ENCODE data around the gene B9D2.

Gene B9D2

DNA sequence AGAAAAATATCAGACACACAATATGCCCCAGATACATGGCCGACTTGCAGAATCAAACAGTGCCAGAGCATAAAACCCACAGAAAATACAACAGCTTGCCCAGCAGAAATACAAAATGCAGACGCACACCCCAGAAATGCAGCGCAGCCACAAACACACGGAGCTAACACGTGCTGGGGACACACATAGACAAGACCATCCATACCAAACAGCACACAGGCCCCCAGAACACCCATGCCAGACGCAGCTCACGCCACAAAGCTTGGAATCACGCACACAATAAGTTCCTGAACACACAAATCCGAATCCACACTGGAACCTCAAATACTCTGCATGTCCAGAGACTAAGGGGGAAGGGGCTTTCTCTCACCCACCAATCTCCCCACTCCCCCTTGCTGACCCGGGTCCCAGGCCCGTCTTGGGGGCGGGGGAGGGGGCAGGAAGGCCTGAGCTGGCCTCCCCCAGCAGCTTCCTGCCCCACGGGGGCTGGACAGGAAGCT lies 36.8 kb downstream of the B9D2 start:
- DNase-seq (ENCODE audit: low read depth in 1 of 2, low spot score in 1 of 2), result no peak
- no peak for TF ChIP-seq JUND (IDR thresholded peaks at IDR 0.05; ENCODE audit: low read depth)
- in situ Hi-C loops (cut with HindIII; ENCODE audit: low pct_unique_long_range_greater_than_20kb, low sequenced_read_pairs), result no loop called here

DNA sequence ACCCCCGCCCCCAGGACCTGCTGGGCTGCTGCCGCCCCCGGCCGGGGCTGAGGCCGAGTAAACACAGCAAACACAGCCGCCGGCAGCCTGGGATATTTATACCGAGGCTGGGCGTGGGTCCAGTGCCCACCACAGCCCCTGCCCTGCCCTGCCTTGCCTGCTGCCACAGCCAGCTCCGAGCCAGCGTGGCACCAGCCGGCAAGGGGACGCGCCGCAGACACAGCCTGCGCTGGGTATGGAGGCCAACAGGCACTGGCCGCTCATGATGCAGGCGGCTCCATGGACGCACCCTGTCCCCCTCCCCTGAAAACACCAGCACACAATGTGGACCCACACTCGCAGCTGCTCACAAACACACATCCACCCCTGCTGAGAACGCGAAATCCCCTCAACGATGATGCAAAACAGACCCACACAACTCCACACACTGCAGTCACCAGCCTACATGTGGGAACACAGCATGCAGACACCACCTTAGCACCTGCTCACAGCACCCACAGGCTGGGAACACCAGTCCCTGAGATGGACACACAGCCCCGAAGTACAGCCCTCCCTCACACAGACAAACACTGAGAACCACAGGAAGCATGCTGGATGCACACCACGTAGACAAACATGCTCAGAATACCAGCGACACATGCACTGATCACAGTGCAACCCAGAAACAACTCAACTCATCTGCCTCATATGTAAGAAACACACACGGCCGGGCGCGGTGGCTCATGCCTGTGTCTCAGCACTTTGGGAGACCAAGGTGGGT lies 37.8 kb downstream of the B9D2 start:
- DNase-seq (ENCODE audit: low read depth in 1 of 2, low spot score in 1 of 2), result peak in 1 of 2 experiments; percentile 39
- no peak for TF ChIP-seq JUND (IDR thresholded peaks at IDR 0.05; ENCODE audit: low read depth)
- in situ Hi-C loops (cut with HindIII; ENCODE audit: low pct_unique_long_range_greater_than_20kb, low sequenced_read_pairs), result no loop called here

DNA sequence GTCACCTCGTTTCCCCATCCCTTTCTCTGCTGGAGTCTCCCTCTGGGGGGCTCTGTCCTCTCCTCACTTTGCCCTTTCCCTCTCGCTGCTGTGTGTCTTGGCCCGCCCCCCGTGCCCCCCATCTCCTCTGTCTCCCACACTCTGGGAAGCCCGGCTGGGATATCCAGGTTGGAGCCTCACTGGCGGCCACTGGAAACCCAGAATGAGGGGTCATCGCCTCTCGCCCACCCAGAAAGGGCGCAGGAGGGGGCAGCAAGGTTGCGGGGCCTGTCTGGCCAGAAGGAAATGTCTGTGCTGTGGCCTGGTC lies 38.4 kb downstream of the B9D2 start:
- no peak for DNase-seq (ENCODE audit: low read depth in 1 of 2, low spot score in 1 of 2)
- in situ Hi-C loops (cut with HindIII; ENCODE audit: low pct_unique_long_range_greater_than_20kb, low sequenced_read_pairs), result no loop called here

DNA sequence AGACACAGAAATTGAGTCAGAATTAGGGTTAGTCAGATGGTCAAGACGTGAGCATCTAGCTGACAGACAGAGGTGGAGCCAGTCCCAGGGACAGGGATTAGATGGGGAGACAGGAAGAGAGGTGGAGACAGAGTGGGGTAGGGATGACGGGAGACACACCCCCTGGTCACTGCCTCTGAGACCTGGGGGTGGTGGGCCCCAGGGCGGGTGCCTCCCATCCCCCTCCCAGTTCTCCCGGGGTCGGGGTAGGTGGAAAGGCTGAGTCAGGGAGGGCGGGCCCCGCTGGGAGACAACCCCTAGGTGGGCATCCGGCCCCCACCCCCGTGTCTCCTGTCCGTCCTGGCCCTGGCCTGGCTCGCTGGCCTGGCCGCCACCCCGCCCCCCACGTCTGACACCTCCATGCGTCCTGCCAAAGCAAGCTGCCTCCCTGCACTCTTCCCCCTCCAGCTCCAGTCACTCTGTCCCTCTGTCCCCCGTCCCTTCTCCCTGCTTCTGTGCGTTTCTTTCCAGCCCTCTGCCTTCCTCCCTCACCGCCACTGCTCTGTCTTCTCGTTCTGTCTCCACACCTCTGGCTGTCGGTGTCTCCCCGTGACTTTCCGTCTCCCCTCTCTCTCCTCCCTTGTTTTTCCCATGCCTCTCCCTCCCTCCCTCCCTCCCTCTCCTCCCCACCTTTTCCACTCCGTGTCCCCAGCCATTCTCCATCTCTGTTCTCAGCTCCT lies 38.9 kb downstream of the B9D2 start:
- in situ Hi-C loops (cut with HindIII; ENCODE audit: low pct_unique_long_range_greater_than_20kb, low sequenced_read_pairs), result no loop called here
- peak in 1 of 2 experiments; percentile 43 for DNase-seq (ENCODE audit: low read depth in 1 of 2, low spot score in 1 of 2)
- TF ChIP-seq JUND (IDR thresholded peaks at IDR 0.05; ENCODE audit: low read depth), result no peak

More for the DNA sequence above, 38.4 kb downstream of the B9D2 start:
- TF ChIP-seq JUND (IDR thresholded peaks at IDR 0.05; ENCODE audit: low read depth), result no peak

DNA sequence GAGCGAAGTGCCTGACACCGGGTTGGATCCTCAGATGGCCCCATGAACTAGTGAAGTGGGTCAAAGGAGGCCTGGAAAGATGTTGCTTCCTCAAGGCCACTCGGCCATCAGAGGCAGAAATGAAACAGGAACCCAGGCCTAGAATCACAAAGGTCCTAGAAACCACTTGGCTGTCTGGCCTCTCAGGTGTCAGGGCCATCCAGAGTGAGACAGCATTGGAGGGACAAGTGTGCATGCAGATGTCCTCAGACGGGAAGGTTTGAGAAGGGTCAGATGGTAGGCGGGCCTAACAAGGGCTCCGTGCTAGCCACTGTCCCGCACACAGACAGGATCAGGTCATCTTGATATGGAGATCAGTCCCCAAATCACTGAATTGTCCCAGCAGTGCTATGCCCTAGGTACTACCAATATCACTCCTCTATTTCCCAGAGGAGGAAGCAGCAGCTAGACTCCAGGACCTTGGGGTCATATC lies 39.7 kb downstream of the B9D2 start:
- no peak for DNase-seq (ENCODE audit: low read depth in 1 of 2, low spot score in 1 of 2)

DNA sequence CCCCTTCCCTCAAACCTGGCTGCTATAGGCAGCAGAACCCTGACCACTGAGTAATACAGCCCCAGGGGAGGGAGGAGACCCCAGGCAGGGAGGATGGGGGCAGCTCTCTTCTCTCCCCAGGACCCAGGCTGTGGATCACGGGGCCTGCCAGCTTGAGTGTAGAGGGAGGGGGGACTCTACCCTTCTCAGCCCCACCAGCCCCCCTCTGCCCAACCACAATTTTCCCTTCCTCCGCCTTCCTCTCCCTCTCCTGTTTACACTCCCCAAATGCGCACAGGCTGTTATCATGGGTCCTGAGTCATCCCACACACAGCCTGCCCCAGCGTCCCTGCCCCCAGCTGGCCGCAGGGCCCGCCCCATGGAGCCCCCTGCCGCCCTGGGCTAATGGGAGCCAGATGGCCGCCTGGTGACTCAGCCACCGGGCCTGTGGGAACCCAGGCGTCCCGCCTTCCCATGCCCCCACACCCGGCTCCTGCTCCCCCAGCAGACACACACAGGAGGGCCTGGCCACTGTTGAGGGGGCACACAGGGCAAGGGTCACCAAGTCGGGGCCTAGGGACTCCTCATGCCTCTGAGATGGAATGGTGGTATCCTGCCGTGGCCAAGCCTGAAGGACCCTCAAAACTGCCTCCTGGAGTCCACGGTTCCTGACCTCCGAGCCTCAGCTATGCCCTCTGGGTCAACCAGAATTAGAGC lies 40.4 kb downstream of the B9D2 start:
- no peak for DNase-seq (ENCODE audit: low read depth in 1 of 2, low spot score in 1 of 2)
- in situ Hi-C loops (cut with HindIII; ENCODE audit: low pct_unique_long_range_greater_than_20kb, low sequenced_read_pairs), result no loop called here
- no peak for TF ChIP-seq JUND (IDR thresholded peaks at IDR 0.05; ENCODE audit: low read depth)

More for the DNA sequence above, 39.7 kb downstream of the B9D2 start:
- TF ChIP-seq JUND (IDR thresholded peaks at IDR 0.05; ENCODE audit: low read depth), result no peak
- in situ Hi-C loops (cut with HindIII; ENCODE audit: low pct_unique_long_range_greater_than_20kb, low sequenced_read_pairs), result no loop called here

DNA sequence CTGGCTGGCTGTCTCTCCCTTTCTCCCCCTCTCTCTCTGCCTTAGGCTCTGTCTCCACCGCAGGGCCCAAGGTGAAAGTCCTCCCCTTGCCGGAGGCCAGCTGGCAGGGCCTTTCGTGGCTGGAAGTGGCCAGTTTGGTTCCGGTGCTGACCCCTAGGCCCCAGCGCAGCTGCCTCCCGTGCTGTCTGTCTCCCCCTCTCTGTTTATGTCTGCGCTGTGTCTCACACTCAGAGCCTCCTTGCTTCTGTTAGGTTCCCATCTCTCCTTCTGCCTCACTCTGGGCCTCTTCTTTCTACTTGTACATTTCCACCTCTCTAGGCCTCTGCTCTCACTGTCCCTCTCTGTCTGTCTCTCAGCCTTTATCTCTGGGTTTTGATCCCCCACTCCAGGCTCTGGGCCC lies 40.9 kb downstream of the B9D2 start:
- in situ Hi-C loops (cut with HindIII; ENCODE audit: low pct_unique_long_range_greater_than_20kb, low sequenced_read_pairs), result no loop called here
- DNase-seq (ENCODE audit: low read depth in 1 of 2, low spot score in 1 of 2), result no peak
- no peak for TF ChIP-seq JUND (IDR thresholded peaks at IDR 0.05; ENCODE audit: low read depth)

DNA sequence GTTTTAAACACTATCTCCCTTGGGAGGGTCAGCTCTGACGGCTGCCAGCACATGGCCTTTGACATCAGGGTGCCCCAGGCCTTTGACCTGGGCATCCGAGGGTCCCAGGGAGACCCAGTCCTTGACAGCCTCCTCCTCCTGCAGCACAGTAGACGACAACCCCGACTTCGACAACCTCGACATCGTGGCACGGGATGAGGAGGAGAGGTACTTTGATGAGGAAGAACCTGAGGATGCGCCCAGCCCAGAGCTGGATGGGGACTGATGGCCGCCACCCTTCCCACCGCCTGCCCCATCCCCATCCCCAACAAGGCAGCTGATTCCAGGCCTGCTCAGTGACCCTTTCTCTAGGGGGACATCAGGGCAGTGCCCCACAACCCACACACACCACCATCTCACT lies 41.5 kb downstream of the B9D2 start:
- in situ Hi-C loops (cut with HindIII; ENCODE audit: low pct_unique_long_range_greater_than_20kb, low sequenced_read_pairs), result no loop called here
- no peak for TF ChIP-seq JUND (IDR thresholded peaks at IDR 0.05; ENCODE audit: low read depth)
- no peak for DNase-seq (ENCODE audit: low read depth in 1 of 2, low spot score in 1 of 2)

DNA sequence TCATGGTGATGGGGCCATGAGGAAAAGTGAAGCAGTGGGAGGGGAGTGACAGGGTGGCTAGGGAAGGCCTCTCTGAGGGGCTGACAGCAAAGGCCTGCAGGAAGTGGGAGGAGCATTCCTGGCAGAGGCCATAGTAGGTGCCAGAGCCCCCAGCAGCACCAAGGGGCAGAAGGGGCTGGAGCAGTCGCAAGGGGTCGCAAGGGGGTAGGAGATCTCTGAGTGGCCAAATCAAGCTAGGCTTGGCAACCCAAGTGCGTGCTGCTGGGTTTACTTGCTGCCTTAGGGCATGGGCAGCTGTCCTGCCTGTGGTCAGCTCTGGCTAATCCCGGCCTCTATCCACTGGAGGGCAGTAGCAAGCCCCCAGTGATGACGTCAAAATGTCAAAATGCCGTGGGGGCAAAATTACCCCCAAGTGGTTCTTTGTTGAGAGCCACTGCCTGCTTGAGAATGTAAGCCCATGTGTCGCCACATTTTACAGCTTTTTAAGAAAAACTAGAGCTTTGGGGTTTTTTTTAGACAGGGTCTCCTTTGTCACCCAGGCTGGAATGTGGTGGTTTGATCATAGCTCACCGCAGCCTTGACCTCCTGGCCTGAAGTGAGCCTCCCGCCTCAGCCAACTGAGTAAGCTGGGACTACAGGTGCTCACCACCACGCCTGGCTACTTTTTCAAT lies 42.2 kb downstream of the B9D2 start:
- in situ Hi-C loops (cut with HindIII; ENCODE audit: low pct_unique_long_range_greater_than_20kb, low sequenced_read_pairs), result no loop called here
- TF ChIP-seq JUND (IDR thresholded peaks at IDR 0.05; ENCODE audit: low read depth), result no peak
- DNase-seq (ENCODE audit: low read depth in 1 of 2, low spot score in 1 of 2), result peak in 1 of 2 experiments; percentile 33

DNA sequence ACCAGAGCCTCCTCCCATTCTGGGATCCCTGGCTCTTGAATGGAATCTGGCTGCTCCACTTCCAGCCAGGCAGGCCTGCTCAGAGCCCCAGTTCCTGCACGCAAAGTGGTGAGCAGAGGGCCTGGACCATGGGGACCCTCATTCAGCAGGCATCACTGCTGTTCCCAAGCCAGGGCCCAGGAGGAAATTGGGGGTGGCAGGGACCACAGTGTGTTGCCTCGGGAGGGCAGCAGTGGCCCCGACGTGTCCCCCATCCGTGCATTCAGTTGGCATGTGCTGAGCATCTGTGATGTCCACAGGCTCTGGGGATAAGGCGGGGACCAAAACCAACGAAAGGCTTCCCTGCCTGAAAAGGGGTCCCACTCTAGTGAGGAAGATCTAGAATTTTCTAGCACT lies 42.7 kb downstream of the B9D2 start:
- no peak for TF ChIP-seq JUND (IDR thresholded peaks at IDR 0.05; ENCODE audit: low read depth)

DNA sequence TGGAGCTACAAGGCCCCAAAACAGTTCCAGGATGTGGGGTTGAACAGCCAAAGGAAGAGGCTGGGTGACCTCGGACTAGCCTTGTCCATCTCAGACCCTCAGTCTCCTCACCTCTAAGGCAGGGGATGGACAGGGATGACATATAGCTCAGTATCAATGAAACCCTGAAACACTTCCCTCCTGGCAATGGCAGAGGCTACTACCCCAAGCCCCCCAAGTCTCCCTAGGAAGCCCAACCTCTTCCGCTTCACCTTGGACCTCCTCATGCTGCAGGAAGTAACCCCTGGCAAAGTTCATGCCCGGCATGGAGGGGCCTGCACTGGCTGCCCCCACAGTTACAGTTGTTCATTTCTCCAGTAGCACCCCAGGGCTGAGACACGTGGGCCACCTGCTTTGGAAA lies 43.4 kb downstream of the B9D2 start:
- DNase-seq (ENCODE audit: low read depth in 1 of 2, low spot score in 1 of 2), result no peak
- in situ Hi-C loops (cut with HindIII; ENCODE audit: low pct_unique_long_range_greater_than_20kb, low sequenced_read_pairs), result no loop called here
- TF ChIP-seq JUND (IDR thresholded peaks at IDR 0.05; ENCODE audit: low read depth), result no peak

More for the DNA sequence above, 42.7 kb downstream of the B9D2 start:
- in situ Hi-C loops (cut with HindIII; ENCODE audit: low pct_unique_long_range_greater_than_20kb, low sequenced_read_pairs), result no loop called here
- DNase-seq (ENCODE audit: low read depth in 1 of 2, low spot score in 1 of 2), result no peak

DNA sequence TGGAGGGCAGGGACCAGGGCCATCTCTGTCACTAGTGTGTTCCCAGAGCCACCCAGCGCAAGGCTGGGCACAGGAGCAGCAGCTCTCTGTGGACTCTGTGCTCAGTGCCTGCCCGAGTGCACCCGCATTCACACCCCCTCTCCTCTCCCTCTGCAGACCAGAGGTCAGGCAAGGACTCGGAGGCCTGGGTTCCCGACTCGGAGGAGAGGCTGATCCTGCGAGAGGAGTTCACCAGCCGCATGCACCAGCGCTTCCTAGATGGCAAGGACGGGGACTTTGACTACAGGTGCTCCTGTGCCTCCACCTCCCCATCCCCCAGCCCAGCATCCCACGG lies 43.8 kb downstream of the B9D2 start:
- no peak for DNase-seq (ENCODE audit: low read depth in 1 of 2, low spot score in 1 of 2)
- TF ChIP-seq JUND (IDR thresholded peaks at IDR 0.05; ENCODE audit: low read depth), result no peak

More for the DNA sequence above, 43.8 kb downstream of the B9D2 start:
- in situ Hi-C loops (cut with HindIII; ENCODE audit: low pct_unique_long_range_greater_than_20kb, low sequenced_read_pairs), result no loop called here

All from T47D (cell line).